Aortic smooth muscle cell (primary cell): ENCODE measurements around the gene RBFOX2. TPM values are rescaled to one million over a fixed set of nuclear protein-coding genes. Genes with fewer than 3 reads are reported as not detected.

Source experiments
- total RNA-seq: library from RNA; depleted of rRNA; stranded (reverse); fragments of >200 nt; gene quantifications from 2 replicates; pipeline ENCODE4 v1.2.3, GENCODE V29; 2014

RBFOX2 gene, protein sequence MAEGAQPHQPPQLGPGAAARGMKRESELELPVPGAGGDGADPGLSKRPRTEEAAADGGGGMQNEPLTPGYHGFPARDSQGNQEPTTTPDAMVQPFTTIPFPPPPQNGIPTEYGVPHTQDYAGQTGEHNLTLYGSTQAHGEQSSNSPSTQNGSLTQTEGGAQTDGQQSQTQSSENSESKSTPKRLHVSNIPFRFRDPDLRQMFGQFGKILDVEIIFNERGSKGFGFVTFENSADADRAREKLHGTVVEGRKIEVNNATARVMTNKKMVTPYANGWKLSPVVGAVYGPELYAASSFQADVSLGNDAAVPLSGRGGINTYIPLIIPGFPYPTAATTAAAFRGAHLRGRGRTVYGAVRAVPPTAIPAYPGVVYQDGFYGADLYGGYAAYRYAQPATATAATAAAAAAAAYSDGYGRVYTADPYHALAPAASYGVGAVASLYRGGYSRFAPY
- total RNA-seq, result 153 and 169 TPM in 2 replicates

DNA sequence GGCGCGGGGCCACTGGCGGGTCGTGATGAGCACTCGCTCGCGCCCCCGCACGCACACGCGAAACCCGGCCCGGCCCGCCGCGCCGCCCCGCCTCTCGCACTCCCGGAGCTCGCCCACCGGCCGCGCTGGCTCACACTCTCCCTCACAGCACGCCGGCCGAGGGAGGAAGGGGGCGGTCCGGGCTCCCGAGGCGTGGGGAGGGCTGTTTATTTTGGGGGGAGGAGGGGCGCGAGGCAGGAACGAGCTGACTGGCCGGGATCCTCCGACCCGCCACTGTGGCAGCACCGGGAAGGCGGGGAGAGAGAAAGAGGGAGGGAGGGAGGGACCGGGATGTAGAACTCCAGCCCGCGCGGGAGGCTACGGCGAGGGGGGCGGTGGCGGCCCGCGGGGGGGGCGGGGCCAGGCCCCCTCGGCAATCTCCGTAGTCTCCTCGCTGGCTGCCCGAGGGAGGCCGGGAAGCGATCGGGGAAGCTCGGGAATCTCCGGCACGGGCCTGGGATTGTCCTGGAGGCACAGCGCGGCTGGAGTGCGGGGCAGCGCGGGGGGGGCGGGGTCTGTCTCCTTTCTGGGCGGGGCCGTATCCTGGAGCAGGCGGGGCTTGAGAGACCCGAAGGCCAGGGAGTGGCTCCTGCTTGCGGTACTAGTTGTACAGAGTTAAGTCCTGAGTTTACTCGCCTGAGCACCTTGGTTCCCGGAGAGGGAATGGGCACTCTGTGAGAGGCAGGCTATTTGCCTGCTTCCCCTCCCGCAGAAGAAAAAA is at the start of gene RBFOX2:
Gene RBFOX2, minus strand, starts transcription at position 179 of the 760 bp plus-strand sequence. CDS start 399 bp downstream, outside the sequence.

DNA sequence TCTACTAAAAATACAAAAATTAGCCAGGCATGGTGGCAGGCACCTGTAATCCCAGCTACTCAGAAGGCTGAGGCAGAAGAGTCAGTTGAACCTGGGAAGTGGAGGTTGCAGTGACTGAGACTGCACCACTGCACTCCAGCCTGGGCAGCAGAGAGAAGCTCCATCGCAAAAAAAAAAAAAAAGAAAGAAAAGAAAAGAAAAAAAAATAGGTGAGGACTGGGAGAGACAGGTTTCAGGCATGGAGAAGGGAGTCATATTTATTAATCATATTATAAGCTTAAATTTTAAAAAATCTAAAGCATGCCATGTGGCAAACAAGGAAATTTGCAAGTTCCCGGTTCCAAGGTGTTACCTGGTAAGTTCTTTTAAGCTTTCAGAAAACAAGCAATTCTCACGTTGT is 311.1 kb downstream of the RBFOX2 start, which contains the start of gene APOL5:
Gene APOL5, plus strand, starts transcription at position 301 of the 400 bp plus-strand sequence. Its CDS starts 0 bp downstream, at position 301.

Other genes starting within 250 kb of the RBFOX2 start
- 34.0 and 35.8 TPM in 2 replicates for gene APOL3, start 131.9 kb upstream of the RBFOX2 start, total RNA-seq
- gene APOL4, start 173.0 kb upstream of the RBFOX2 start, total RNA-seq, result 0.13 and 0.37 TPM in 2 replicates
- gene APOL2, start 210.7 kb upstream of the RBFOX2 start, total RNA-seq, result 57.7 and 57.8 TPM in 2 replicates
- 39.0 and 42.4 TPM in 2 replicates for gene APOL1, start 224.3 kb upstream of the RBFOX2 start, total RNA-seq